NCI-H1105 treated with DMSO at 0.1 percent for 48 hours (cell line): ENCODE measurements around the gene TNIP3.

Experiments
- DNase-seq: peaks from one replicate; lab custom pipeline; 2025; lab: John Stamatoyannopoulos, UW

Gene TNIP3

GRCh38 chr4:121138039-121138825 lies 25.9 kb downstream of the TNIP3 start:
- DNase-seq, result no peak

GRCh38 chr4:121130326-121130660 lies 33.8 kb downstream of the TNIP3 start:
- no peak for DNase-seq

GRCh38 chr4:121129606-121130325 lies 34.4 kb downstream of the TNIP3 start:
- DNase-seq, result no peak

- DNase-seq, result no peak
Observed at GRCh38 chr4:121127100-121127499, 37.0 kb downstream of the TNIP3 start.

- DNase-seq, result no peak
Observed at GRCh38 chr4:121126449-121127006, 37.6 kb downstream of the TNIP3 start.

- DNase-seq, result no peak
Observed at GRCh38 chr4:121125498-121125885, 38.6 kb downstream of the TNIP3 start.

GRCh38 chr4:121122661-121123060 lies 41.5 kb downstream of the TNIP3 start:
- no peak for DNase-seq

GRCh38 chr4:121119715-121120114 lies 44.4 kb downstream of the TNIP3 start:
- no peak for DNase-seq

- DNase-seq, result no peak
Observed at GRCh38 chr4:121118344-121118743, 45.8 kb downstream of the TNIP3 start.

GRCh38 chr4:121114756-121115155 lies 49.4 kb downstream of the TNIP3 start:
- no peak for DNase-seq

GRCh38 chr4:121112530-121112929 lies 51.6 kb downstream of the TNIP3 start:
- no peak for DNase-seq

GRCh38 chr4:121108557-121108956 lies 55.6 kb downstream of the TNIP3 start:
- DNase-seq, result peak; percentile 6

GRCh38 chr4:121107507-121107906 lies 56.6 kb downstream of the TNIP3 start:
- no peak for DNase-seq

- DNase-seq, result no peak
Observed at GRCh38 chr4:121100093-121100775, 63.9 kb downstream of the TNIP3 start.

- no peak for DNase-seq
Observed at GRCh38 chr4:121098266-121098665, 65.9 kb downstream of the TNIP3 start.

GRCh38 chr4:121096629-121097028 lies 67.5 kb downstream of the TNIP3 start:
- DNase-seq, result peak; percentile 15

- DNase-seq, result no peak
Observed at GRCh38 chr4:121096191-121096590, 67.9 kb downstream of the TNIP3 start.

- no peak for DNase-seq
Observed at GRCh38 chr4:121094297-121094966, 69.7 kb downstream of the TNIP3 start.

GRCh38 chr4:121093261-121093660 lies 70.9 kb downstream of the TNIP3 start:
- no peak for DNase-seq

- no peak for DNase-seq
Observed at GRCh38 chr4:121091941-121092340, 72.2 kb downstream of the TNIP3 start.

- no peak for DNase-seq
Observed at GRCh38 chr4:121088867-121089266, 75.3 kb downstream of the TNIP3 start.
